Gastroesophageal sphincter (tissue), 4 donors: ENCODE results near the gene CFAP46. TPM values are rescaled to one million over a fixed set of nuclear protein-coding genes. Genes with fewer than 3 reads are reported as not detected.

Source experiments
- ATAC-seq: fragments of 150-250 bp; one replicate; pipeline ENCODE4 v1.9.1; 2016; ENCODE audit warnings: mild to moderate bottlenecking, moderate library complexity
- H3K27ac ChIP-seq, 4 donors: fragments of 200-600 bp; sonication (generic) in 3 of 4; 1 replicate in 3 of 4; 2 replicates in 1 of 4; pipeline ENCODE4 v1.5.1; 2016 to 2019
- H3K27me3 ChIP-seq: fragments of 200-600 bp; sonication (generic); one replicate; pipeline ENCODE4 v1.5.1; 2019
- H3K36me3 ChIP-seq, 2 donors: fragments of 200-600 bp; sonication (generic); one replicate each; pipeline ENCODE4 v1.5.1; 2019; ENCODE audit warnings: control low read depth in 1 of 2
- H3K4me1 ChIP-seq, 3 donors: fragments of 200-600 bp; sonication (generic); 1 replicate in 2 of 3; 2 replicates in 1 of 3; pipeline ENCODE4 v1.5.1; 2016 to 2019; ENCODE audit warnings: control low read depth in 2 of 3
- H3K4me3 ChIP-seq, 2 donors: fragments of 200-600 bp; sonication (generic); one replicate each; pipeline ENCODE4 v1.5.1; 2019; ENCODE audit warnings: mild to moderate bottlenecking in 1 of 2, moderate library complexity in 1 of 2
- H3K9me3 ChIP-seq, 3 donors: fragments of 200-600 bp; sonication (generic); one replicate each; pipeline ENCODE4 v1.5.1; 2017 to 2019; ENCODE audit warnings: control low read depth in 2 of 3
- EP300 ChIP-seq: sonication (generic); formaldehyde crosslinking; IDR thresholded peaks from one replicate; pipeline ENCODE4 v1.6.1; 2017; ENCODE audit warnings: antibody characterized with exemption, mild to moderate bottlenecking
- POLR2A ChIP-seq, 2 donors: fragments of 450-650 bp; IDR thresholded peaks; one replicate each; pipeline ENCODE4 v1.6.1; 2017; ENCODE audit warnings: antibody characterized with exemption in 2 of 2, mild to moderate bottlenecking in 2 of 2, moderate library complexity in 1 of 2
- POLR2AphosphoS5 ChIP-seq: sonication (generic); formaldehyde crosslinking; IDR thresholded peaks from one replicate; pipeline ENCODE4 v1.6.1; 2017; ENCODE audit warnings: antibody characterized with exemption
- WGBS, 2 donors: methylation state at CpG; one replicate each; pipeline ENCODE4 v1.1.5; 2018; ENCODE audit warnings: low coverage in 1 of 2; 5-methylcytosine and 5-hydroxymethylcytosine counted together
- total RNA-seq, 4 donors: library from RNA; depleted of rRNA; stranded (reverse); fragments of >200 nt; gene quantifications; one replicate each; pipeline ENCODE4 v1.1.0, GENCODE V29; 2016
- TF ChIP-seq, protein P1 (sequence below), 4 experiments: fragments of 200-600 bp in 2 of 4; fragments of 450-650 bp in 2 of 4; sonication (generic) in 1 of 4; IDR thresholded peaks; one replicate each; pipeline ENCODE4 v1.5.1; 2017 to 2019; ENCODE audit warnings: antibody characterized with exemption in 4 of 4, mild to moderate bottlenecking in 2 of 4, moderate library complexity in 2 of 4

The CFAP46 gene
- total RNA-seq, 4 donors from 2014 or later, result 0.27 to 2.2 (median 0.30) TPM; not detected in 1

GRCh38 chr10:132813001-132813401 is 129.4 kb downstream of the CFAP46 start:
- no peak overlapping the region for H3K27ac ChIP-seq

GRCh38 chr10:132812520-132812919 is 129.8 kb downstream of the CFAP46 start:
- Histone ChIP-seq H3K27ac (no peak overlapping the region), H3K36me3 (no peaks in the 10 kb centered on the region), H3K27me3 (peaks cover 86% of the 10 kb centered on the region), H3K9me3 (no peaks in the 10 kb centered on the region), H3K4me1 (no peaks in the 10 kb centered on the region), H3K4me3 (no peak overlapping the region)
- WGBS, 2 donors, result 83% methylated on average over 1 of the region's 11 CpGs; no CpG with 5 or more reads in 1 of the 2 donors
- ATAC-seq, result no peak
- no peak for TF ChIP-seq POLR2AphosphoS5
- TF ChIP-seq POLR2A (IDR thresholded peaks at IDR 0.05), result no peak
- TF ChIP-seq, protein P1, sequence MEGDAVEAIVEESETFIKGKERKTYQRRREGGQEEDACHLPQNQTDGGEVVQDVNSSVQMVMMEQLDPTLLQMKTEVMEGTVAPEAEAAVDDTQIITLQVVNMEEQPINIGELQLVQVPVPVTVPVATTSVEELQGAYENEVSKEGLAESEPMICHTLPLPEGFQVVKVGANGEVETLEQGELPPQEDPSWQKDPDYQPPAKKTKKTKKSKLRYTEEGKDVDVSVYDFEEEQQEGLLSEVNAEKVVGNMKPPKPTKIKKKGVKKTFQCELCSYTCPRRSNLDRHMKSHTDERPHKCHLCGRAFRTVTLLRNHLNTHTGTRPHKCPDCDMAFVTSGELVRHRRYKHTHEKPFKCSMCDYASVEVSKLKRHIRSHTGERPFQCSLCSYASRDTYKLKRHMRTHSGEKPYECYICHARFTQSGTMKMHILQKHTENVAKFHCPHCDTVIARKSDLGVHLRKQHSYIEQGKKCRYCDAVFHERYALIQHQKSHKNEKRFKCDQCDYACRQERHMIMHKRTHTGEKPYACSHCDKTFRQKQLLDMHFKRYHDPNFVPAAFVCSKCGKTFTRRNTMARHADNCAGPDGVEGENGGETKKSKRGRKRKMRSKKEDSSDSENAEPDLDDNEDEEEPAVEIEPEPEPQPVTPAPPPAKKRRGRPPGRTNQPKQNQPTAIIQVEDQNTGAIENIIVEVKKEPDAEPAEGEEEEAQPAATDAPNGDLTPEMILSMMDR (IDR thresholded peaks at IDR 0.05), result no peak
- no peak for TF ChIP-seq EP300

More at GRCh38 chr10:132813001-132813401, 129.4 kb downstream of the CFAP46 start:
- H3K4me1 ChIP-seq, result no peaks in the 10 kb centered on the region
- no peaks in the 10 kb centered on the region for H3K36me3 ChIP-seq
- 67% methylated on average over 1 of the region's 10 CpGs; no CpG with 5 or more reads in 1 of the 2 donors for WGBS, 2 donors
- peaks cover 91% of the 10 kb centered on the region for H3K27me3 ChIP-seq
- ATAC-seq, result no peak
- no peaks in the 10 kb centered on the region for H3K9me3 ChIP-seq
- H3K4me3 ChIP-seq, result no peak overlapping the region
- no peak for TF ChIP-seq POLR2AphosphoS5
- no peak for TF ChIP-seq EP300
- TF ChIP-seq POLR2A (IDR thresholded peaks at IDR 0.05), result no peak
- TF ChIP-seq, protein P1 (IDR thresholded peaks at IDR 0.05), result no peak

- Histone ChIP-seq H3K27ac (no peak overlapping the region), H3K27me3 (peaks cover 81% of the 10 kb centered on the region), H3K4me1 (no peaks in the 10 kb centered on the region), H3K9me3 (no peaks in the 10 kb centered on the region), H3K36me3 (no peaks in the 10 kb centered on the region), H3K4me3 (no peak overlapping the region)
- ATAC-seq, result no peak
- 78% methylated on average over 4 of the region's 26 CpGs; no CpG with 5 or more reads in 1 of the 2 donors for whole genome bisulfite sequencing, 2 donors
- TF ChIP-seq POLR2A (IDR thresholded peaks at IDR 0.05) (no peak), POLR2AphosphoS5 (no peak), EP300 (no peak)
- TF ChIP-seq, protein P1 (IDR thresholded peaks at IDR 0.05), result no peak
These were observed 130.4 kb downstream of the CFAP46 start for GRCh38 chr10:132811891-132812481.

- no peak for ATAC-seq
- Histone ChIP-seq H3K27ac (no peak overlapping the region), H3K4me1 (no peaks in the 10 kb centered on the region), H3K4me3 (no peak overlapping the region), H3K27me3 (peaks cover 72% of the 10 kb centered on the region), H3K36me3 (no peaks in the 10 kb centered on the region), H3K9me3 (no peaks in the 10 kb centered on the region)
- no peak for TF ChIP-seq EP300
- TF ChIP-seq POLR2A (IDR thresholded peaks at IDR 0.05), result no peak
- no peak for TF ChIP-seq POLR2AphosphoS5
- TF ChIP-seq, protein P1 (IDR thresholded peaks at IDR 0.05), result no peak
- 90% methylated on average over 5 of the region's 33 CpGs; no CpG with 5 or more reads in 1 of the 2 donors for WGBS, 2 donors
These were observed 131.3 kb downstream of the CFAP46 start for GRCh38 chr10:132810807-132811700.
